HEK293 (cell line): ENCODE results near the gene DCTN2.

Experiments
- CTCF ChIA-PET: fragments of 350-600 bp; formaldehyde crosslinking; extraction: SDS; loops from one replicate; lab custom pipeline; 2021; ENCODE audit warnings: antibody characterized with exemption; lab: Yijun Ruan, JAX
- POLR2A ChIA-PET: fragments of 300-600 bp; formaldehyde crosslinking; extraction: SDS; loops from one replicate; lab custom pipeline; 2020; ENCODE audit warnings: antibody characterized with exemption, inconsistent platforms; lab: Yijun Ruan, JAX
- H3K27ac ChIP-seq: fragments of 200-500 bp; sonication (Bioruptor generic); 2 replicates; pipeline ENCODE4 v1.5.1; 2014; ENCODE audit warnings: low read depth, low read length, control low read depth, inconsistent platforms; ENCODE audit errors: extremely low read depth
- H3K36me3 ChIP-seq, 2 experiments: fragments of 200-500 bp in 1 of 2; sonication (Bioruptor generic) in 1 of 2; 1 replicate in 1 of 2; 2 replicates in 1 of 2; pipeline ENCODE4 v1.5.1; 2014 to 2017; ENCODE audit warnings: inconsistent platforms in 2 of 2, low read length in 2 of 2; ENCODE audit not compliant: control insufficient read depth in 2 of 2, insufficient read depth in 1 of 2
- H3K4me1 ChIP-seq: fragments of 200-500 bp; sonication (Bioruptor generic); 2 replicates; pipeline ENCODE4 v1.5.1; 2014; ENCODE audit warnings: mild to moderate bottlenecking, low read length, inconsistent platforms; ENCODE audit not compliant: control insufficient read depth, insufficient read depth
- H3K4me3 ChIP-seq: 2 replicates; pipeline ENCODE4 v1.5.1; 2011; ENCODE audit warnings: low read depth, mild to moderate bottlenecking, control low read depth, low read length, moderate library complexity
- H3K9me3 ChIP-seq: fragments of 200-500 bp; sonication (Bioruptor generic); 2 replicates; pipeline ENCODE4 v1.5.1; 2014; ENCODE audit warnings: low read depth, low read length, inconsistent platforms; ENCODE audit not compliant: control insufficient read depth, insufficient read depth
- BCL11B ChIP-seq: fragments of 450-650 bp; formaldehyde crosslinking; IDR thresholded peaks from 2 replicates; pipeline ENCODE4 v1.5.1; 2016; ENCODE audit warnings: low read depth, missing biosample characterization, missing genetic modification characterization
- FEZF1 ChIP-seq: fragments of 450-650 bp; formaldehyde crosslinking; IDR thresholded peaks from 2 replicates; pipeline ENCODE4 v1.5.1; 2016; ENCODE audit warnings: missing biosample characterization, missing genetic modification characterization
- KLF16 ChIP-seq: fragments of 450-650 bp; formaldehyde crosslinking; IDR thresholded peaks from 2 replicates; pipeline ENCODE4 v1.5.1; 2017; ENCODE audit warnings: missing biosample characterization, missing genetic modification characterization
- KLF7 ChIP-seq: fragments of 450-650 bp; formaldehyde crosslinking; IDR thresholded peaks from 2 replicates; pipeline ENCODE4 v1.5.1; 2016; ENCODE audit warnings: missing biosample characterization, missing genetic modification characterization, borderline replicate concordance
- KLF9 ChIP-seq: fragments of 450-650 bp; formaldehyde crosslinking; IDR thresholded peaks from 2 replicates; pipeline ENCODE4 v1.5.1; 2016; ENCODE audit warnings: missing biosample characterization, missing genetic modification characterization, low read depth
- MYNN ChIP-seq: fragments of 450-650 bp; formaldehyde crosslinking; IDR thresholded peaks from 2 replicates; pipeline ENCODE4 v1.5.1; 2016; ENCODE audit warnings: missing biosample characterization, missing genetic modification characterization, borderline replicate concordance
- OSR2 ChIP-seq: fragments of 450-650 bp; formaldehyde crosslinking; IDR thresholded peaks from 2 replicates; pipeline ENCODE4 v1.5.1; 2016; ENCODE audit warnings: missing biosample characterization, missing genetic modification characterization
- ZBTB21 ChIP-seq: fragments of 450-650 bp; formaldehyde crosslinking; IDR thresholded peaks from 2 replicates; pipeline ENCODE4 v1.5.1; 2017; ENCODE audit warnings: missing biosample characterization, missing genetic modification characterization
- ZEB2 ChIP-seq: fragments of 450-650 bp; formaldehyde crosslinking; IDR thresholded peaks from 2 replicates; pipeline ENCODE4 v1.5.1; 2016; ENCODE audit warnings: missing biosample characterization, missing genetic modification characterization
- ZNF184 ChIP-seq: fragments of 450-650 bp; IDR thresholded peaks from 2 replicates; pipeline ENCODE4 v1.5.1; 2018; ENCODE audit warnings: missing biosample characterization, mild to moderate bottlenecking, missing genetic modification characterization
- ZNF214 ChIP-seq: fragments of 450-650 bp; formaldehyde crosslinking; IDR thresholded peaks from 2 replicates; pipeline ENCODE4 v1.5.1; 2017; ENCODE audit warnings: missing biosample characterization, mild to moderate bottlenecking, missing genetic modification characterization, borderline replicate concordance
- ZNF350 ChIP-seq: fragments of 450-650 bp; formaldehyde crosslinking; IDR thresholded peaks from 2 replicates; pipeline ENCODE4 v1.5.0; 2017; ENCODE audit warnings: missing biosample characterization, mild to moderate bottlenecking, missing genetic modification characterization
- ZNF354C ChIP-seq: fragments of 450-650 bp; formaldehyde crosslinking; IDR thresholded peaks from 2 replicates; pipeline ENCODE4 v1.5.1; 2016; ENCODE audit warnings: missing biosample characterization, missing genetic modification characterization, low read depth, borderline replicate concordance
- ZNF514 ChIP-seq: fragments of 450-650 bp; formaldehyde crosslinking; IDR thresholded peaks from 2 replicates; pipeline ENCODE4 v1.5.1; 2016; ENCODE audit warnings: missing biosample characterization, missing genetic modification characterization
- ZNF561 ChIP-seq: fragments of 450-650 bp; IDR thresholded peaks from 2 replicates; pipeline ENCODE4 v1.5.1; 2018; ENCODE audit warnings: missing biosample characterization, missing genetic modification characterization, borderline replicate concordance
- ZNF596 ChIP-seq: fragments of 450-650 bp; IDR thresholded peaks from 2 replicates; pipeline ENCODE4 v1.5.0; 2018; ENCODE audit warnings: missing biosample characterization, mild to moderate bottlenecking, missing genetic modification characterization, moderate library complexity
- ZNF600 ChIP-seq: fragments of 450-650 bp; formaldehyde crosslinking; IDR thresholded peaks from 2 replicates; pipeline ENCODE4 v1.5.1; 2016; ENCODE audit warnings: missing biosample characterization, missing genetic modification characterization
- ZNF621 ChIP-seq: fragments of 450-650 bp; formaldehyde crosslinking; IDR thresholded peaks from 2 replicates; pipeline ENCODE4 v1.5.1; 2017; ENCODE audit warnings: missing biosample characterization, missing genetic modification characterization
- ZNF623 ChIP-seq: fragments of 450-650 bp; formaldehyde crosslinking; IDR thresholded peaks from 2 replicates; pipeline ENCODE4 v1.5.1; 2016; ENCODE audit warnings: missing biosample characterization, missing genetic modification characterization
- ZNF629 ChIP-seq: fragments of 450-650 bp; formaldehyde crosslinking; IDR thresholded peaks from 2 replicates; pipeline ENCODE4 v1.5.1; 2017; ENCODE audit warnings: missing biosample characterization, missing genetic modification characterization
- TF ChIP-seq, protein P1 (sequence below): fragments of 450-650 bp; formaldehyde crosslinking; IDR thresholded peaks from 2 replicates; pipeline ENCODE4 v1.5.1; 2016; ENCODE audit warnings: missing biosample characterization, missing genetic modification characterization
- TF ChIP-seq, protein P2 (sequence below): fragments of 450-650 bp; formaldehyde crosslinking; IDR thresholded peaks from 2 replicates; pipeline ENCODE4 v1.5.1; 2016; ENCODE audit warnings: missing biosample characterization, missing genetic modification characterization, low read depth

The DCTN2 gene

DNA sequence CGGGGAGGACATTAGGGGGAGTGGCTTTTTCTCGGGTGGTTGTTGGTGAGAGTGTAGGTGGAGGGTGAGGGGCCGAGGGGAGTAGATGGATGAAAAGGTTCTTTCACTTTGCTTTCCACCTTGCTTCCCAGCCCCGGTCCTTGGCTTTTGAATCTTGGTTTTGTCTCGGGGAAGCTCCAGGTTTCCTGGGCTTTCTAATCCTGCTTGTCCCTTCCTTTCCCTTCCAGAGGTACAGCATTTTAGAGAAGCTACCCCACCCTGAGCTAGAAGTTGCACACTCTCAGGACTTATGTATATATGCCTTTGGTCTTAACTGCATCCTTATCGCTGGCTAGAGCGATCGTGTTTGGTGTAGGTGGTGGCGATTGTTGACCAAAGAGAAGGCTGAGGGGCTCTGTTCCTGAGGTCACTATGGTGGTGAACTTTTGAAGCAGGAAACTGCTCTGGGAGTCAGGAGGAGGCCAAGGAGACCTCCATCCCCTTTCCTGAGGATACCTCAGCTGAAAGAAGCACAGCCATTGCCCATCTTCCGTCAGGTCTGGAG, 44.9 kb upstream of the DCTN2 start:
- H3K9me3 ChIP-seq = no peaks in the 10 kb centered on the region
- peaks cover 11 to 23% of the 10 kb centered on the region in 2 experiments; a peak in 2 of 3 replicates for H3K36me3 ChIP-seq
- TF ChIP-seq, protein P1, sequence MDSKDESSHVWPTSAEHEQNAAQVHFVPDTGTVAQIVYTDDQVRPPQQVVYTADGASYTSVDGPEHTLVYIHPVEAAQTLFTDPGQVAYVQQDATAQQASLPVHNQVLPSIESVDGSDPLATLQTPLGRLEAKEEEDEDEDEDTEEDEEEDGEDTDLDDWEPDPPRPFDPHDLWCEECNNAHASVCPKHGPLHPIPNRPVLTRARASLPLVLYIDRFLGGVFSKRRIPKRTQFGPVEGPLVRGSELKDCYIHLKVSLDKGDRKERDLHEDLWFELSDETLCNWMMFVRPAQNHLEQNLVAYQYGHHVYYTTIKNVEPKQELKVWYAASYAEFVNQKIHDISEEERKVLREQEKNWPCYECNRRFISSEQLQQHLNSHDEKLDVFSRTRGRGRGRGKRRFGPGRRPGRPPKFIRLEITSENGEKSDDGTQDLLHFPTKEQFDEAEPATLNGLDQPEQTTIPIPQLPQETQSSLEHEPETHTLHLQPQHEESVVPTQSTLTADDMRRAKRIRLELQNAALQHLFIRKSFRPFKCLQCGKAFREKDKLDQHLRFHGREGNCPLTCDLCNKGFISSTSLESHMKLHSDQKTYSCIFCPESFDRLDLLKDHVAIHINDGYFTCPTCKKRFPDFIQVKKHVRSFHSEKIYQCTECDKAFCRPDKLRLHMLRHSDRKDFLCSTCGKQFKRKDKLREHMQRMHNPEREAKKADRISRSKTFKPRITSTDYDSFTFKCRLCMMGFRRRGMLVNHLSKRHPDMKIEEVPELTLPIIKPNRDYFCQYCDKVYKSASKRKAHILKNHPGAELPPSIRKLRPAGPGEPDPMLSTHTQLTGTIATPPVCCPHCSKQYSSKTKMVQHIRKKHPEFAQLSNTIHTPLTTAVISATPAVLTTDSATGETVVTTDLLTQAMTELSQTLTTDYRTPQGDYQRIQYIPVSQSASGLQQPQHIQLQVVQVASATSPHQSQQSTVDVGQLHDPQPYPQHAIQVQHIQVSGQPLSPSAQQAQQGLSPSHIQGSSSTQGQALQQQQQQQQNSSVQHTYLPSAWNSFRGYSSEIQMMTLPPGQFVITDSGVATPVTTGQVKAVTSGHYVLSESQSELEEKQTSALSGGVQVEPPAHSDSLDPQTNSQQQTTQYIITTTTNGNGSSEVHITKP (tag by site-specific recombination) = peak; percentile 81
- TF ChIP-seq ZNF561 (tag by site-specific recombination) (no peak), ZNF629 (tag by site-specific recombination) (no peak)
- CTCF ChIA-PET = interaction anchor here (0.6 to 3.3 kb wide), 7 partner anchors 8 to 135 kb away, joined by 3 to 42 read pairs (median 5); partner anchors contain the start of genes B4GALNT1 and OS9
- H3K4me3 ChIP-seq = peak overlapping the region; percentile 87
- peaks cover 5% of the 10 kb centered on the region for H3K4me1 ChIP-seq
- POLR2A ChIA-PET = interaction anchor here (0.7 to 2.6 kb wide), 9 partner anchors 11 to 153 kb away, joined by 3 to 9 read pairs (median 3); partner anchors contain the start of genes ARHGEF25, B4GALNT1, DDIT3 and TSPAN31
- H3K27ac ChIP-seq = no peak overlapping the region; the same call in 1 of the 2 replicates

DNA sequence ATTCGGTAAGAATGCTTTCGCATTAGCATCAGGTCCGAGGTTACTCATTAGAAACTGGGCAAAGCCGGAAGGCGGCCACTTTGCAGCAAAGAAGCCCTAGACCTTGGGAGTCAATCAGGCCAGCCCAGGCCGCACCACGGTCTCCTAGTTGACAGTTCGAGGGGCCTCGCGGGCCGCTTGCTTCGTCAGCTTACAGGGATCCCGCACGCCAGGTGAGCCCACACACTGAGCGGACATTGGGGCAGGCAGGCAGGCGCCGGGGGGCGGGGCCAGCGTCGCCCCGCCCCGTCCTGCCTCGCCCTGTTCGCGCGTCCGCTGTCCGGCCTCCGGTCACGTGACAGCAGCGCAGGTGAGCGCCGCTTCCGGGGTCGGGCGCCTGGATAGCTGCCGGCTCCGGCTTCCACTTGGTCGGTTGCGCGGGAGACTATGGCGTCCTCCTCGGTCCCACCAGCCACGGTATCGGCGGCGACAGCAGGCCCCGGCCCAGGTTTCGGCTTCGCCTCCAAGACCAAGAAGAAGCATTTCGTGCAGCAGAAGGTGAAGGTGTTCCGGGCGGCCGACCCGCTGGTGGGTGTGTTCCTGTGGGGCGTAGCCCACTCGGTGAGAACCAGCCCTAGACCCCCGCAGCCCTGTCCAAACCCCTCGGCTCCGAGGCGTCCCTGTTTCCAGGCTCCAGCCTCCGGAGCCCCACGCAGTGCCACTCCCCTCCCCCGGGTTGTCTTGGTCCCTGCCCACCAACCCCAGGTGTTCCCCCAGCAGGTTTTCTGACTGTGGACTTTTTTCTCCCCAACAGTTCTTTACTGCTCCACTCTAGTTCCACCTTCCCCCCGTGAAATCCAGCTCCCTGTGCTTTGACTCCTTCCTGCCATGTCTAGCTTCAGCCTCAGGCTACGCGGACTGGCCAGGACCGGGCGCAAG, 44.1 kb upstream of the DCTN2 start, which contains the start of gene PIP4K2C:
TSS of gene PIP4K2C (plus strand) at position 329 of the 918 bp plus-strand sequence. CDS start at position 427, 98 bp downstream.
- POLR2A ChIA-PET = interaction anchor here (0.6 to 2.6 kb wide), 9 partner anchors 10 to 154 kb away, joined by 3 to 9 read pairs (median 4); partner anchors contain the start of genes ARHGEF25, B4GALNT1, DDIT3 and TSPAN31
- CTCF ChIA-PET = interaction anchor here (0.6 to 3.3 kb wide), 6 partner anchors 7 to 102 kb away, joined by 3 to 42 read pairs (median 6); partner anchors contain the start of genes B4GALNT1 and OS9
- peaks cover 5% of the 10 kb centered on the region for H3K4me1 ChIP-seq
- H3K27ac ChIP-seq = no peak within 1 kb of the TSS; the same call in 1 of the 2 replicates
- H3K4me3 ChIP-seq = peak within 1 kb of the TSS; percentile 87
- H3K36me3 ChIP-seq = peaks cover 11 to 18% of the 10 kb centered on the region in 2 experiments; a peak in 2 of 3 replicates
- H3K9me3 ChIP-seq = no peaks in the 10 kb centered on the region
- TF ChIP-seq KLF16 (tag by site-specific recombination) (peak; percentile 87; the same call in 1 of the 2 replicates), ZNF623 (tag by site-specific recombination) (no peak), ZEB2 (tag by site-specific recombination) (peak; percentile 94), OSR2 (tag by site-specific recombination) (0 out of 2 replicates have a peak, but pooled peaks have one; percentile 11), ZNF214 (no peak), FEZF1 (tag by site-specific recombination) (no peak), ZNF621 (tag by site-specific recombination) (no peak), ZNF596 (tag by site-specific recombination) (no peak), ZNF600 (tag by site-specific recombination) (0 out of 2 replicates have a peak, but pooled peaks have one; percentile 63), KLF7 (tag by site-specific recombination) (peak; percentile 69; the same call in 1 of the 2 replicates), KLF9 (peak; percentile 93), MYNN (no peak), ZNF184 (no peak), BCL11B (tag by site-specific recombination) (no peak), ZNF350 (tag by site-specific recombination) (no peak), ZBTB21 (tag by site-specific recombination) (no peak), ZNF354C (tag by site-specific recombination) (peak; percentile 54; the same call in 1 of the 2 replicates), ZNF514 (tag by site-specific recombination) (no peak)
- TF ChIP-seq, protein P1 (tag by site-specific recombination) = no peak
- TF ChIP-seq, protein P2, sequence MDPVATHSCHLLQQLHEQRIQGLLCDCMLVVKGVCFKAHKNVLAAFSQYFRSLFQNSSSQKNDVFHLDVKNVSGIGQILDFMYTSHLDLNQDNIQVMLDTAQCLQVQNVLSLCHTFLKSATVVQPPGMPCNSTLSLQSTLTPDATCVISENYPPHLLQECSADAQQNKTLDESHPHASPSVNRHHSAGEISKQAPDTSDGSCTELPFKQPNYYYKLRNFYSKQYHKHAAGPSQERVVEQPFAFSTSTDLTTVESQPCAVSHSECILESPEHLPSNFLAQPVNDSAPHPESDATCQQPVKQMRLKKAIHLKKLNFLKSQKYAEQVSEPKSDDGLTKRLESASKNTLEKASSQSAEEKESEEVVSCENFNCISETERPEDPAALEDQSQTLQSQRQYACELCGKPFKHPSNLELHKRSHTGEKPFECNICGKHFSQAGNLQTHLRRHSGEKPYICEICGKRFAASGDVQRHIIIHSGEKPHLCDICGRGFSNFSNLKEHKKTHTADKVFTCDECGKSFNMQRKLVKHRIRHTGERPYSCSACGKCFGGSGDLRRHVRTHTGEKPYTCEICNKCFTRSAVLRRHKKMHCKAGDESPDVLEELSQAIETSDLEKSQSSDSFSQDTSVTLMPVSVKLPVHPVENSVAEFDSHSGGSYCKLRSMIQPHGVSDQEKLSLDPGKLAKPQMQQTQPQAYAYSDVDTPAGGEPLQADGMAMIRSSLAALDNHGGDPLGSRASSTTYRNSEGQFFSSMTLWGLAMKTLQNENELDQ = no peak
